GM19239 (cell line): ENCODE data around the gene GRK2.
A peak's percentile ranks its signal among the peaks of the same experiment; 100 is the strongest.

Source experiments
- DNase-seq: peaks from one replicate; pipeline ENCODE4 v3.0.0; 2011; ENCODE audit warnings: low spot score; ENCODE audit not compliant: insufficient read length
- FAIRE-seq: peaks from 2 replicates; lab custom pipeline; 2011; peaks lifted over from hg19 to GRCh38; lab: Jason Lieb, UNC

GRK2 gene

DNA sequence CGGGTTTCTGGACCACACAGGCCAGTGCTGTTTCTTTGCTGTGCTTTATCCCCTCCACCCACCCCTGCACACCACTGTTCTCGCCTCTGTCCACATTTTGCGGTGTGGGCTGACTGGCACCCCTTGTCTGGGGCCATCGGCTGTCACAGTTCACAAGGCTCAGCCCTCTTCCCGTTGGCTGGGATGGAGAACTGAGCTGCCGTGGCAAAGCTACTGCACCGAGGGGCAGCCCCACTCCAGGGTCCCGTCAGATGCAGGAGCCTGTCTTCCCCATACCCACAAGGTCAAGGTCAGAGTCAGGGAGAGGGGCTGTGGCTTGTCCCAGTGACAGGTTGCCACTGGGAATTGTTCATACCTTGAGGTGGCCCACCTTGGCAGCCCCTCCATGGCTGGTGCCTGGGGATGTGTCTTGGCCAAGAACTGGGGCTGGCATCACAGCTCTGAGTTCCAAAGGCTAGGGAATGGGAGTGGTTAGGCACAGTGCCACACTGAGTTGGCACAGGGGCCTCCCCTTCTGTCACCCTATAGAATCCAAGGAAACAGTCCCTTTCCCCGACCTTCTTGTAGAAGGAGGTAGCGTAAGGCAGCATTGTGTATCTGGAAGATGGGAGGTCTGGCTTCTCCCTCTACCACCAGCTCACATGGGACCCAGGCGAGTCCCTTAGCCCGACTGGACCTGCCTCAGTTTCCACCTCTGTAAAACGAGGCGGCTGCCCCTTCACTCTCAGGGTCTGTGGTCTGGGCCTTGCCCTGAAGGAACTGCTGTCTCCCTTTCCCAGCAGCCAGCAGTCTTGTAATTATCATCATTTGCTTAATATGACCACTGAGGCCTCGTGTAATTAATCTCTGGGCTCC, 3.4 kb downstream of the GRK2 start:
- FAIRE-seq (no peak), DNase-seq (no peak)

- peak; percentile 92 for FAIRE-seq
- DNase-seq = no peak
Measured at GRCh38 chr11:67270256-67271204, 4.3 kb downstream of the GRK2 start.

DNA sequence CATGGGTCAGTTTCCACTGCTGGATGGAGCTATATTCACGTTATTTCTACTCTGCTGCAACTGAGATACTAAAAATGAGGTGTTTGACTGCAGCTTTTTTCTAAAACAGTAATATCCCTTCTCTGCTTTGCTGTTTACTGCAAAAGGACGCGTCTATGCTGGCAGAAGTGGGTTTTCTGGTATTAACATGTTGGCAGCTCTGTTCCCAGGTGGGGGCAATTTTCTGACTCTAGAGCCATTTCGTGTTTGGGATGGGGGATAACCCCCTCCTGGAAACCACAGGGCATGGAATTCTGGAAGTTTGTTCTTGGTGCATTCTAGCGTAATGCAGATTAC, 4.9 kb downstream of the GRK2 start:
- FAIRE-seq (no peak), DNase-seq (no peak)

DNA sequence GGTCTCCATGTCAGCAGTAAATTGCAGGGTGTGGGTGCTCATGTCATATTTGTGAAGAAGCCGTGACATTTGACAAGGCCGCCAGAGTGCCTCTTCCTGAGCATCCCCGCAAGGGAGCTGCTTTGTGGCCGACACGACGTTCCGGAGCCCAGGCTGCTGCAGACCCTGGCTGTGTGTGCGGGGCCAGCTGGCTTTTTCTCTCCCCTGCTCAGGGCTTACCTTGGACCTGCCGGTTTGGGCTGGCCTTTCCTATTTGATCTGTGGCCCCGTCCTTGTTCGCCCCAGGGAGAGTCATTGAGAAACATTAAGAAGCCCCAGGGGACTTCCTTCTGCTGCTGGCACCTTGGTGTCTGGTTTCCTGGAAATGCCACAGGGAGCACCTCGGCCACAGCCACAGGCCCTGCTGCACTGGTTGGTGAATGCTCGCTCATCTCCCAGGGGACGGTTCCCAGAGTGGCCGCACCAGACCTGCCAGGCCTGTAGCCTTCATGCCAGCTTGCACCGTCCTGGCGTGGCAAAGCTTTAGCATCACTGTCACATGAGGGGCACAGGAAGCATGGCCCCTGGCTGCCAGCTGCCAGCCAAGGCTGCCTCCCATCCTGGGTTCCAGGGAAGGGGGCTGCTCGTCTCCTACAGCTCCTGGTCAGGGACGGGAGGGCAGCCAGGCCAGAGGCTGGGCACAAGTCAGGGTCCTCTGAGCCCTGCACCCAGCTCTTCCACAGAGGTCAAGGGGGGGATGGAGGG, 5.4 kb downstream of the GRK2 start:
- DNase-seq (no peak), FAIRE-seq (peak; percentile 68)

DNA sequence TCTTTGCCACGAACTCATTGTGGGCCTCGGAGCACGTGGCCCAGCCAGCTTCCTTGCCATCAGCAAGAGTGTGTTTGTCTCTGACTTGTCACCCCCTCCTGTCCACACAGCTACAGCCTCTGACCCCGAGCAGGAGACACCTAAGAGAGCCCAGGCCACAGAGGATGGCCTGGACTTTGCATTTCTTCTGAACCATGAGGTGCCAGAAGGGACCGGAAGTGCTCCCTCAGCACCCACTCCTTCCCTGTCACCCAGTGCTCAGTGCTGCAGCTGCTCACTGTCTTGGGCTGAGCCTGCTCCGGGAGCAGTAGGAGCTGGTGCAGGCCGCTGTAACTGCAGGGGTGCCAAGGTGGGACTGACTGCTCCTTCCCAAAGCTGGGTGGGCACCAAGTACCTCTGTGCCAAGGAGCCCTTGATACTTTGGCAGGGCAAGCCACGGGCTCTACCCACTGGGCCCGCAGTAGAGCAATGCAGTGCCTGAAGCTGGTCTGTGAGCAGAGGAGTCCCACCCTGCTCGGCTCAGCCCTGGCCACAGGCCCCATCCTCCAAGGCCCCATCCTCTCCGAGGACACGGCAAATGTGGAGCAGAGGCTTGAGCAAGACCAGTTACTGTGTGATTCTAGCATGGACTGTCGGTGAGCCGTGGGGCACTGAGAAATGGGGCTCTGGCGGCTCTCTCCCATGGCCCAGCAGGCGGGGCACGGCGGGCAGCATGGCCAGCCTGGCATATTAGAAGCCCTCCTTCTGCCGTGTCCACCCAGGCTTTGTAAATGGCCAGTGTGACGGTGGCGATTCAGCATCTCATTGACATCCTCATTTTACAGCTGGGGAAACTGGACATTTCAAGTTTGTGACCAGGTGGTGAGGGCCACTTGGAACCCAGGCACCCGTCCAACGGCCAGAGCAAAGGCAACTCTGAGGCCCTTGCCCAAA, 6.3 kb downstream of the GRK2 start:
- FAIRE-seq (peak; percentile 82), DNase-seq (no peak)

DNA sequence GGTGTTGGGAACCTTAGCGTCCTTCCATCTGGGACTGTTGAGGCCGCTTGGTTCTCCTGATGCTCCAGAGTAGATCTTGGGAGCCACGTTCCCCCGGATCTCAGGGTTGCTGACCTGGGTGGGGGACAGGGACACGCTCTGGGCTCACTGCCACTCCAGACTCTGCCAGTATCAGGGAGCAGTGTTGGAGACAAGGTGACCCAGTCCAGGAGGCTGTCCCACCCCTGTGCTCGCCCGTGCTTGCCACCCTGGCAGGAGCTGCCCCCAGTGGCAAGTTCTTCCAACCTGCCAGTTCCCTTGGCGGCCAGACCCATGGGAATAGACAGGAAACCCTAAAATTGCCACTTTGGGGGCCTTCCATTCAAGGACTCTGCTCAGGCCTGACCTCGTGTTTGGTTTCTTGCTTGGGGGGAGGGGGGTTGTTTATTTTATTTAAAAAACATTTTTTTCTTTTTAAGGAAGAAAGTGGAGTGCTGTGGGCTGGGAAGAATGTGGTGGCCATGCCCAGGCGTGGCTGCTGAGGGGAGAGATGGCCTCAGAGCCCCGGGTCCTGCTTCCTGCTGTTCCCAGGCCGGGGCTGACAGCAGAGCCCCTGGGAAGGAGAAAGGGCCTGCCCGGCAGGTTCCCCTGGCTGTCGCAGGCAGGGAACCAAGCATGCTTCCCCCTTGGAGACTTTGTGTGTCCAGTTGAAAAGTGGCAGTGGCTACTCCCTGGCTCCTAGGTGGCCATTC, 7.2 kb downstream of the GRK2 start:
- DNase-seq (no peak), FAIRE-seq (peak; percentile 14)

DNA sequence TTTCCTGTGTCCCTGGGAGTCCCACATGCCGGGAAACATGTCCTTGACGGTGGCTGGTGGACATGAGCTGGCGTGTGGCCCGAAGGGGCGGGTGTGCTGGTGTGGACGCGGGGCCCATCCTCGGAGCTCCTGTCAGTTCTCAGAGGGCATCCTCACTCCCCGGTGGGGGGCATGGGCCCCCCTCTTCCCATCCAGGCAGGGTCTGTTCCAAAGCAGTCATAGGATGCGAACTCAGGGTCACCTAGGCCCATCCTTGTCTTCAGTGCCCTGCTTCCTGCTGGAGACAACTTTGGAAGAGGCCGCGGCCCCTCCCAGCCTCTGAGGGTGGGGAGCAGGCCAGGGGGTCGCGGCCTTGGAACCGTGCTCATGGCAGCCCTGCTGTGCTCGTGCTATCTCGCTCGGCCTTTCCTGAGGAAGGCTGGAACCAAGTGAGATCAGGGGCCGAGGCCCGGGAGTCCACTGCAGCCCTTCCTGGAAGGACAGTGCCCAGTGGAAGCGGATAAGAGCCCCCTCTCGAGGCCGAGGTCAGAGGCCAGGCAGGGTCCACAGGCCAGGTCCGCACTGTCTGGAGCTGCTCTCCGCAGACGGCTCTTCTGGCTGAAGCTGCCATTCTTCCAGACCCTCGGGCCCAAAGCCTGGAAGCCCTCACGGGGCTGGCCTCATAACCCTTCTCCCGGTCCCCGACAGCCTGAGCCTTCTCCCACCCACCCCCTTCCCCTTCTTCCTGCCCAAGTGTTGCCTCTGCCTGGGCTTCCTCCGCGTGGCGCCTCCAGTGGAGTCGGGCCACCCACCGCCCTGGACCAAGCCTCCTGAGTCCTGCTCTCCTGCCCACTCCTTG, 8.7 kb downstream of the GRK2 start:
- DNase-seq (no peak), FAIRE-seq (no peak)

DNA sequence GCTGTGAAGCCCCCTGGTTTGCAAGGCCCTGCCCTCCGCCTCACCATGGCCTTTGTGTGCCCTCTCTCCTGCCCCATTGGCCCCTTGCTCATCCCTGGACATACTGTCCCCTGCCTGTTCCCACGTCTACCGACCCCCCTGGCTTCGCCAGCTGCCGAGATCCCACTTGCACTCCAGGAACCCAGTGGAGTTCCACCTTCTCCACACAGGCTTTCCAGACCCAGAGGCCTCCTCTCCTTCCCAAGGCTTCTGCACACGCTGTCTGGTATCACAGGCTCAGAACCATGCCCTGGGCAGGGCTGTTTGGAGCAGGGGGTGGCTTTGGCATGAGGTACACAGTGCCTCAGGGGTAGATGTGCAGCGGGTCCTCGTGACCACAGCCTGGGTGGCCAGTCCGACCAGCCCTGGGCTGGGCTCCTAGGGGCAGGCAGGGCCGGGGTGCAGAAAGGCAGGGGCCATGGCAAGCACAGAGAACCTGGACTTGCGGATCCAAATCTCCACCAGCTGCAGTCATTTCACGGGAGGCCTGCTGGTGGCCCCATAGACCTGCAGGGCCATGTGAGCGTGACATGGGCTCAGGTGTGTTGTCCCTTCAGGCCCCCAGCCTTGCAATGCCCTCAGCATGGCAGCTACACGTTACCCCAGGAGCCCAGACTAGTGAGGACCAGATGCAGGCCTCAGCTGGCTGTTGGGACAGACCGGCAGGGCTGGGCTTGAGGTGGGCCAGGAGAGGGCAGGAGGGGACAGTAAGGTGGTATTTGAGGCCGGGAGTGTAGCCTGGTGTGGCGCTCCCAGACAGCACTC, 9.5 kb downstream of the GRK2 start:
- no peak for FAIRE-seq
- DNase-seq = no peak

DNA sequence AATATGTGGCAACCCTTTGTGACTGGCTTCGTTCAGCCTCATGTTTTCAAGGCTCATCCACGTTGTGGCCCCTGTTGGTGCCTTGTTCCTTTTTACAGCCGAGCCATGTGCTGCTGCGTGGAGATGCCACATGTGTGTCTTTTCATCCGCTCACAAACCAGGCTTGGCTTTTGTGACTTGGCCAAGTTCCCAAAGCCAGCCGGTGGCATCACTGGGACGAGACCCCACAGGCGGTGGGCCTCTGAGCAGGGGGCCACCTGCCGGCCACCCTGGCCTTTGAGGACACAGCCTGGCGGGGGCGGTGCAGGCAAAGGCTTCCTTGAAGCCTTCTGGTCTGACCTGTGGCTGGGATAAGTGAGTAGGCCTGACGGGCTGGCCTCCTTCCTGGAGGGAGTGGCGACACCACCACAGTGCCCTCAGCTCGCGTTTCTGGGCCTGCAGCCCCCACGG, 10.5 kb downstream of the GRK2 start:
- FAIRE-seq = peak; percentile 35

DNA sequence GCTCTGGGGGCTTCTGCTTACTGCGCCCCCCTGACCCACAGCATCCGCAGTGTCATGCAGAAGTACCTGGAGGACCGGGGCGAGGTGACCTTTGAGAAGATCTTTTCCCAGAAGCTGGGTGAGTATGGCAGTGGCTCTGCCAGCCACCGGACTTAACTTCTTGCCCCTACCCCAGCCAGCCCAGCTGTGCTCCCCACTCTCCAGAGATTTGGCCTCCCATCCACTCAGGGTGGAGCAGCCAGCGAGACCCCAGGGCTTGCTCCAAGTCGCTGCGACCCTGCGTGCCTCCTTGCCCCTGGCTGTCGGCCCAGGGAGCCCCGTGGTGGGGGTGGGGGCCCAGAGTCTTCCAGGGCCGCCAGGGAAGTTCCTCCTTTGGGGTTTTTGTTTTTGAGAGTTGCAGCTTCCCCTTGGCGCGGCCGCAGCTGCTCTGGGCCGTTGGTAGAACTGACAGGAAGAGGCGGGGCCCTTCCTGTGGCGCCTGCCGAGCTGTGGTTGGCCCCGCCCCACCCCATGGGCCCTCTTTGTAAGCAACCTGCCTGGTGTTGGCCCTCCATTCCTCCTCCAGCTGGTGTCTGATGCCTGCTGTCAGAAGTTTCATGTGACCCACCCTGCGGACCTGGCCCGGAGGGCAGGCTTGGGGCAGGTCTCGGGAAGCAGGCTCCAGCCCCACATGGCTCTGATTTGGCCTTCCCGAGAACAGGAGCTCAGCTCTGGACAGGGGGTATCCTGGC, 11.1 kb downstream of the GRK2 start:
- DNase-seq (peak; percentile 96), FAIRE-seq (peak; percentile 98)

More for the DNA sequence above, 10.5 kb downstream of the GRK2 start:
- no peak for DNase-seq

GRCh38 chr11:67278135-67278938, 12.1 kb downstream of the GRK2 start:
- FAIRE-seq = no peak
- no peak for DNase-seq

GRCh38 chr11:67278939-67279588, 12.8 kb downstream of the GRK2 start:
- no peak for DNase-seq
- no peak for FAIRE-seq

DNA sequence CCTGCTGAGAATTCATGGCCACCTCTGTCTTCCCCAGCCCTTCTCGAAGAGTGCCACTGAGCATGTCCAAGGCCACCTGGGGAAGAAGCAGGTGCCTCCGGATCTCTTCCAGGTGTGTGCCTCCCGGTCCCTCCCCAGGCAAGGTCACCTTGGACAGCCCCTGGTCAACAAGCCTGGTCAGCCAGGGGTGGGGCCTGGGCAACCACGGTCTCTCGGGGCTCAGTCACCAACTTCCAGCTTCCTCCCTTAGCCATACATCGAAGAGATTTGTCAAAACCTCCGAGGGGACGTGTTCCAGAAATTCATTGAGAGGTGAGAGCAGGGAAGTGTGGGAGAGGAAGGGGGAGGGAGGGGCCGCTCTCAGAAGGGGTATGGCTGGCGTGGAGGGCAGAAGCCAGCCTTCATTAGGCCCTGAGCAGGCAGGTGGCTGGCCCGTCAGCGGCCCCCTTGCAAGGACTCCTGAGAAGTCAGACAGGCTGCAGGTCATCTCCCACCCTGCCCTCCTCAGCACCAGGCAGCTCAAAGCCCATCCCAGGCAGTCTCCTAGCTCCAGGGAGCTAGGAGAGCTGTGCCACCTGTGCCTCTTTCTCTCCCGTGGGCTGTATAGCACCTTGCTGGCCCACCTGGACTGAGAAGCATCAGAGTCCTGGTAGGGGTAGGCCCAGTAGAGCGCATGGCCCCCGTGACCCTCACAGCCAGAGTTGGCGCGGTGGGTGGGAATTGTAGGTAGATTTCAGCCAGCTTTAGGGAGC, 13.5 kb downstream of the GRK2 start:
- FAIRE-seq (no peak), DNase-seq (no peak)

- no peak for FAIRE-seq
- no peak for DNase-seq
Measured at GRCh38 chr11:67280341-67280787, 14.1 kb downstream of the GRK2 start.
